GM21576 (cell line): Measurements from ENCODE around the gene GALNT12.

ENCODE experiments used
- ATAC-seq: cut with Tn5 transposase; IDR thresholded peaks from one replicate; pipeline ENCODE4 v1.9.1; 2021; ENCODE audit warnings: mild to moderate bottlenecking, moderate library complexity; ENCODE audit not compliant: unreplicated experiment

The GALNT12 gene

DNA sequence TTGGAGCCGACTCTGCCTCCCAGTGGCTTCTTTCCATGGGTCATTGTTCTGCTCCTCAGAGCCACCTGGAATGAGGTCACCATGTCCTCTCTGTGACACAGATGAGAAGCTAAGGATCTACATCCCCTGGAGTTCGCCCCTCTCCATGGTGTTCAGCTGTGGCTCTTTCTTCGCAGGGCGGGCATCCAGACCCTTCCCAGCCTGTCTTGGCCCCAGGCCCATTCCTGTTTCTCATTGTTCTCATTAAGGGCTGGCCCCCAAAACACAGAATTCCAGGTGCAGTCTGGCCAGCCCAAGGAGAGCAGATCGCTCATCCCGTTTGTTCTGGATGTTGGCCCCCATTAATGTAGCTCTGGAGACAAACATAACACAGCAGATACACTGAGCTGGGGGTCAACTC is 69.8 kb downstream of the GALNT12 start:
- ATAC-seq: no peak

- no peak for ATAC-seq
Measured at GRCh38 chr9:98879094-98879962, 71.9 kb downstream of the GALNT12 start.

GRCh38 chr9:98879963-98880310 is 72.5 kb downstream of the GALNT12 start:
- no peak for ATAC-seq

DNA sequence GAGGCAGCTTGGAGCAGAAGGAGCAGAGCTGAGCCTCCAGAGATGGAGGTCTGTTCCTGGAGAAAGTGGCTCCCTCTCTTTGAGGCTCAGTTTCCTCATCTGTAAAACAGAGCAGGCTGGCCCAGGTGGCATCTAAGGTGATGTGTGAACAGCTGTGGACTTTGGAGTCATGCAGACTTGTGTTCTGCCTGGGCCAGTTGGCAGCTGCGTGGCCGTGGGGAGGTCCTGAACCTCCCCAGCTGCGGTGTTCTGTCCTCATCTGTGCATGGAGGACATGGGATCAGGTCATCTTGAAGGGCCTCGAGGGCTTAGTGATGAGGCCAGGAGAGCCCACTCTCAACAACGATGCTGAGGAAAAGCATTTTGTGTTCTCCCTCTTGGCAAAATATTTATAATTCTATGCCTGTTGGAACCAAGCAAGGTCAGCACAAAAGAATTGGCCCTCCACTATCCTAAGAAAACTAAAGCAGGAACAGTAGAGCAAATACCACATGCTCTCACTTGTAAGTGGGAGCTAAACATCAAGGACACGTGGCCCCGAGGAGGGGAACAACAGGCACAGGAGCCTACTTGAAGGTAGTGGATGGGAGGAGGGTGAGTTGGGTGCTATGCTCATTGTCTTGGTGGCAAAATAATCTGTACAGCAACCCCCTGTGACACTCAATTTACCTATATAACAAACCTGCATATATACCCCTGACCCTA is 73.0 kb downstream of the GALNT12 start:
- ATAC-seq: no peak

DNA sequence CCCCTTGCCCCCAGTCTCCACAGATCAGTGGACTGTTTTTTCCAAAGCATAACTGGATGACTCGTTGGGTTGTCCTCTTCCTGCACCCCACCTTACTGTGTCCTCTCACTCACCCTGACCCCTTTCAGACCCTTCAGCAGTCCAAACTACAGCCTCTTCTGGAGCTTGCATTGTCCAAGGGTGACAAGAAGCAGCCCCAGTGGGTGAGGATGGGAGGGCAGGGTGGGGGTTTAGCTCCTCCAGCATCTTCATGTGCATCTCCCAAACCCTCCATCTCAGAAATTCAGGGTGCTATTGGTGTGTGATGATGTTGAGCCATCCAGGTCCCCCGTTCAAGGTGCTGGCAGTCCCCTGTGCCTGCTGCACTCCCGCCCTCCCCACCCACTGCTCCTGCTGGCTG is 73.9 kb downstream of the GALNT12 start:
- no peak for ATAC-seq

- ATAC-seq: no peak
Measured at GRCh38 chr9:98881836-98882568, 74.5 kb downstream of the GALNT12 start.

GRCh38 chr9:98882569-98882923 is 75.1 kb downstream of the GALNT12 start:
- no peak for ATAC-seq

DNA sequence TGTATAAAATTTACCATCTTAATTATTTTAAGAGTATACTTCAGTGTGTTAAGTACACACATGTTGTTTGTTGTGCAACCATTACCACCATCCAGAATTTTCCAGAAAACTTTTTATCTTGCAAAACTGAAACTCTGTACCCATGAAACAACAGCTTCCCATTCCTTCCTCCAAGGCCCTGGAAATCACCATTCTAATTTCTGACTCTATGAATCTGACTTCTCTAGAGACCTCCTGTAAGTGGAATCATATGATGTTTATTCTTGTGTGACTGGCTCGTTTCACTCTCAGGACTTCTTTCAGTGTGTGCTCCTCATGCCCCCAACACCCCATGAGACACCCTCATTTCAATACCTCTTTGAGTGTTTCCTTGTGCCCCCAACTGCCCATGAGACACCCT is 75.8 kb downstream of the GALNT12 start:
- no peak for ATAC-seq

GRCh38 chr9:98884849-98885248 is 77.4 kb downstream of the GALNT12 start:
- ATAC-seq: no peak

DNA sequence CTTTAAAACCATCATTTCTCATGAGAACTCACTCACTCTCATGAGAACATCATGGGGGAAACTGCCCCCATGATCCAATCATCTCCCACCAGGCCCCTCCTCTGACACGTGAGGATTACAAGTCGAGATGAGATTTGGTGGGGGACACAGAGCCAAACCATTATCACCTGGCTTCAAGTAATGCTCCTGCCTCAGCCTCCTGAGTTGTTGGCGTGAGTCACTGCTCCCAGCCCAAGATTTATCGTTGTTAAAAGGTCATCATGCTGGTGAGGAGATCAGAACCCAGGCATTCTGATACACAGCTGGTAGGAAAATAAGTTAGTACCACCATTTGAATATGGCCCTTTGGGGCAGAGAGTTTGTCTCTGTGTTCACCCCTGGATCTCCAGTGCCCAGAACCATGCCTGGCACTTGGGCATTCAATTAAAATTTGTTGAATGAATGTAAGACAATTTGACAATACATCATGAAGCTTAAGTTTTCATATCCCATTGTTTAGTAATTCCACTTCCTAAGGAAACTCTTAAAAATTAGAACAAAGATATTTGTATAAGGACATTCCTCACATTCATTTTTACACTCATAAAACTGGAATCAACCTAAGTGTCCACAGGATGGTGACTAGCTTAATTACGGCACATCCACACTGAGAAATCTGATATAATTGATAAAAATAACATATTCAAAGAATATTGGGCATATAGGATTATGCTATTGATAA is 78.3 kb downstream of the GALNT12 start:
- ATAC-seq: no peak

DNA sequence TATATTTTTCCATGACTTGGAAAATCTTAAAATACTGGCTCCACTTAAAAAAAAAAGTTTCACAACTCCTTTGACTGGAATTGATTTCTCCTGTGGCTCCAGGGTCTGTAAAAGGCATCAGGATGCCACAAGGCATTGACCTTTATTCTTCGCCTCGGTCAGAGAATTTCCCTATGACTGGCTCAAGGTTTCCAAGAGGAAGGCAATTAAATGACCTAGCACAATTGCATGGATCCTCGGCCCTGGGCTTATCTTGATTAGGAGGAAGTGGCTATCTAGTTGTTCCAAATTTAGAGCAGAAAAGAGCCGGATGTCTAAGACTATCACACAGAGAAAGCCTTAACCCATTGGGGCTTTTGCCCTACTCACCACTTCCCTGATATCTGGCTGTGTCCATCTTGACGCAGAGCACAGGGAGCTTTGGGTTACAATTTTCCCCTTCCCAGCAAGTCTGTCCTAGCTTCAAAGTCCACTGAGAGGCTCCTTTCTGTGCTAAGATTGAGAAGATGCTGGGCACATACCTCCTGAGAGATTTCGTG is 79.3 kb downstream of the GALNT12 start:
- ATAC-seq: no peak

GRCh38 chr9:98887918-98888510 is 80.5 kb downstream of the GALNT12 start:
- no peak for ATAC-seq

DNA sequence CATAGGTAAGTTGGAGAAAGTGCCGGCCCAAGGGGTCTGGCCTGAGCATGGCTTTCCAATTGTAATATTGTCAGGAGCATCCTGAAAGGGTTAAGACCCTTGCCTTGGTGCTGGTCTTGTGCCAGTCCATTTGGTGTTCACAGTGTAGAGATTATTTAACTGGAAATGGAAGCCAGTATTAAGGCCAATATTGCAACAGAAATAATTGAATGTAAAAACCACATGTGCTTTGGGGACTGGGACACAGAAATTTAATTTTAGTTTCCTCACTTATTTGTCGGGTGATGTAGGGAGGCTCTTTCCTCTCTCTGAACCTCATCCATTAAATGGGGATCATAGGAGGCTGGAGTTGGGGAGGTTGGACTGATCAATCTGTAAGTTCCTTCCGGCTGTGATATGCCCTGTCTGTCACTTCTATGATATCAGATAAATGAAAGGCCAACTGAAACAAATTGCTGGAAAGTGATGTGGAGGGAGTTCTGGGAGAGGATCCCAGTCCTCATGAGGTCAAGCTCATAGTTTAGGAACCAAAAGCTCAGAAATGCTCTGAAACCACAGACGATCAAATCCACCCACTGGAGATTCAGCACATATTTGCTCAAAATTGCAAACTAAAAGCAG is 81.4 kb downstream of the GALNT12 start:
- ATAC-seq: no peak

- no peak for ATAC-seq
Measured at GRCh38 chr9:98890256-98890655, 82.8 kb downstream of the GALNT12 start.

DNA sequence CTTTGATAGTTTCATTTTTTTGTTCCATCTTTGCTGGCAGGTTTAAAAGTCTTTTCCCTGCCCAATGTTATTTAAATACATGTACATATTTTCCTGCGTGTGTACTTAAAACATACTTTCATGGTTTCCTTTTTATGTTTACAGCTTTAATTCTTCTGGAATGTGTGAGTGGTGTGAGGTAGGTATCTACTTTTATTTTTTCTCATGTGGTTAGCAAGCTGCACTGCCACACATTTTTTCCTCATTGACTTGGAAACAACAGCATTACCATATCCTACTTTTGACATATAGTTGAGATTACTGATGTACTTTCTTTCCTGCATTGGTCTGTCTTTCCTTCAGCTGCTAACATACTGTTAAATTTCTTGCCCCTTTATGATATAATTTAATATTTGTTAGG is 84.8 kb downstream of the GALNT12 start:
- ATAC-seq: no peak

GRCh38 chr9:98892690-98893089 is 85.2 kb downstream of the GALNT12 start:
- no peak for ATAC-seq

GRCh38 chr9:98894171-98894570 is 86.7 kb downstream of the GALNT12 start:
- no peak for ATAC-seq

GRCh38 chr9:98894761-98895160 is 87.3 kb downstream of the GALNT12 start:
- ATAC-seq: no peak

- no peak for ATAC-seq
Measured at GRCh38 chr9:98896632-98897031, 89.2 kb downstream of the GALNT12 start.

DNA sequence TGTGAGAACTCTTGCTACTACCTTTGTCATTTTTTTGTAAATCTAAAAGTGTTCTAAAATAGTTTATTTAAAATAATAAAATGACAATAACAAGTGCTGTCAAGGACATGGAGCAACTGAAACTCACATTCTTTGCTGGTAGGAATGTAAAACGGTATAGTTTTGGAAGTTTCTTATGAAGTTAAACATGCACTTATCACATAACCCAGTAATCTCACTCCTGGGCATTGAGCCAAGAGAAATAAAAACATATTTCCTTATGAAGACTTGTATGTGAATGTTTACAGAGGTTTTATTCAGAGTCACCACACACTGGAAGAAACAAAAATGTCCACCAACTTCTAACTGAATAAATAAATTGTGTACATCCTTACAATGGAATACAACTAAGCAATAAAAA is 90.3 kb downstream of the GALNT12 start:
- ATAC-seq: no peak
